Measurements from ENCODE around the gene CHODL. TPM values are rescaled to one million over a fixed set of nuclear protein-coding genes. Genes with fewer than 3 reads are reported as not detected.

CHODL gene
- total RNA-seq, 4 donors from 2014 or later: 2.4 to 4.8 (median 3.5) TPM

DNA sequence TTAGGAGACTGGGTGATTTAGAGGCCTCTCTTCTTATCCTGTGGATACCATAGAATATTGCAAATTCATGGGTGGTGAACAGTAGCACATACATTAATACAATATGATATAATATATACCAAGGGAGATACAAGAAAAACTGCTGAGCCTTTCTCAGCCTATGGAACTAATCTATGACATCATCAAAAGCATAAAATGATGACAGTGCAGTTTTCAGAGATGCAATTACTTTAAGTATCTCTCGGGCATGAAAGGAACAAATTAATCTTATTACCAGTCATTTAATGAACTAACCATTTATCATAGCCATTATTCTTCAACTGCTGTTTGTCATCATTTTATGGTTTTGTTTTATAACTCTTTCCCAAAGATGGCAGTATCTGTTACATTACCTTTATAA, 3.5 kb downstream of the CHODL start:
- intact Hi-C loops (cut with DNase I): no loop called here
- no peak for DNase-seq (ENCODE audit: extremely low spot score)
- no peak overlapping the region for H3K27ac ChIP-seq (replicated peaks in 1 of 4)
- H3K9me3 ChIP-seq: no peaks in the 10 kb centered on the region
- no peak for TF ChIP-seq POLR2A (IDR thresholded peaks at IDR 0.05; ENCODE audit: low read depth)
- no peak for TF ChIP-seq POLR2AphosphoS5 (IDR thresholded peaks at IDR 0.05)
- no peak for TF ChIP-seq EP300 (IDR thresholded peaks at IDR 0.05)
- TF ChIP-seq CTCF (IDR thresholded peaks at IDR 0.05): no peak
- H3K36me3 ChIP-seq: no peaks in the 10 kb centered on the region
- peaks cover 3 to 20% (median 15%) of the 10 kb centered on the region in 4 donors for H3K4me1 ChIP-seq
- WGBS: 41% methylated on average over 1 of the region's 1 CpG
- H3K27me3 ChIP-seq: peaks cover 0 to 27% (median 9%) of the 10 kb centered on the region in 4 donors
- H3K4me3 ChIP-seq: no peak overlapping the region

- TF ChIP-seq POLR2A (IDR thresholded peaks at IDR 0.05; ENCODE audit: low read depth) (no peak), CTCF (IDR thresholded peaks at IDR 0.05) (no peak), POLR2AphosphoS5 (IDR thresholded peaks at IDR 0.05) (no peak), EP300 (IDR thresholded peaks at IDR 0.05) (no peak)
- intact Hi-C loops (cut with DNase I): no loop called here
- Histone ChIP-seq H3K4me3 (no peak overlapping the region), H3K27me3 (peaks cover 0 to 12% (median 6%) of the 10 kb centered on the region in 4 donors), H3K27ac (replicated peaks in 1 of 4) (no peak overlapping the region), H3K4me1 (peaks cover 3 to 14% (median 10%) of the 10 kb centered on the region in 4 donors), H3K9me3 (no peaks in the 10 kb centered on the region), H3K36me3 (no peaks in the 10 kb centered on the region)
- DNase-seq (ENCODE audit: extremely low spot score): no peak
- 60% methylated on average over 2 of the region's 2 CpGs for WGBS
Measured at GRCh38 chr21:18249672-18250071, 5.0 kb downstream of the CHODL start.

DNA sequence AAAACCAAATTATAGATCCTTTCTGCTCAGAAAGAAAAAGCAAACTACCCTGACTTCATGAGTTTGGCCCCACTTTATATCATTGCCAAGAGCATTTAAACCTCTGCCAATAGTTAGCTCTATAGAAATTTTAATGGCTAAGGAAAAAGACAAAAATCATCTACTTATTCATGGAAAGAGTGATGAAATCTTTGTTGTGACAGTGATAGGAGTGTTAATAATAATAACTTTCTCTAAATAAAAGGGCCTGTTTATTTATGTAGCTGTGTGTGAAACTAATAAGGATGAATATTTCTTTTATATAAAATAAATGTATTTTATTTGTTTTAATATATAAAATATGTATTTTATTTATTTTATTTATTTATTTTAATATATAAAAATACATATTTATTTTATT, 6.4 kb downstream of the CHODL start:
- Histone ChIP-seq H3K27me3 (no peaks in the 10 kb centered on the region), H3K4me1 (peaks cover 0 to 4% (median 0%) of the 10 kb centered on the region in 4 donors), H3K4me3 (no peak overlapping the region), H3K27ac (replicated peaks in 1 of 4) (no peak overlapping the region), H3K9me3 (no peaks in the 10 kb centered on the region), H3K36me3 (no peaks in the 10 kb centered on the region)
- TF ChIP-seq EP300 (IDR thresholded peaks at IDR 0.05) (no peak), CTCF (IDR thresholded peaks at IDR 0.05) (no peak), POLR2AphosphoS5 (IDR thresholded peaks at IDR 0.05) (no peak)
- DNase-seq (ENCODE audit: extremely low spot score): no peak
- intact Hi-C loops (cut with DNase I): no loop called here

DNA sequence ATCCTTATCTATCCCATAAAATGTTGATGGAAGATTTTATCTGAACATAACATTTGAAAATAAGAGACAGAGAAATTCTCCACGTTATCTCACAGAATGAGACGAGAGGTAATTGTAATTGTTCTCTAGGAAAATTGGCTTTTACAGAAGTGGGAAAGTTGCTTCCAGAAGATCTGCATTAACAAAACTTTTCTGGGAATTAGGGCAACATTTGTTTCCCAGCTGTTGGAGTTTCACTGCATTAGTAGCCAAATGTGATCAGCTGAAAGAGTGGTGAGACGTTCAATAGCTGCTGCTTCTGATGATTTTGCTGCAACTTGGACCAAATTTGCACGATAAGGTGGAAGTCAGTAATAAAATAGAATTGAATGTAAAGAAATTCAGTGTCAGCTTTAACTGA, 7.6 kb downstream of the CHODL start:
- no peaks in the 10 kb centered on the region for H3K27me3 ChIP-seq
- H3K4me1 ChIP-seq: peaks cover 0 to 4% (median 0%) of the 10 kb centered on the region in 4 donors
- TF ChIP-seq POLR2A (IDR thresholded peaks at IDR 0.05; ENCODE audit: low read depth) (no peak), POLR2AphosphoS5 (IDR thresholded peaks at IDR 0.05) (no peak), CTCF (IDR thresholded peaks at IDR 0.05) (no peak), EP300 (IDR thresholded peaks at IDR 0.05) (no peak)
- H3K4me3 ChIP-seq: no peak overlapping the region
- H3K9me3 ChIP-seq: no peaks in the 10 kb centered on the region
- intact Hi-C loops (cut with DNase I): no loop called here
- H3K27ac ChIP-seq (replicated peaks in 1 of 4): no peak overlapping the region
- 60% methylated on average over 4 of the region's 4 CpGs for WGBS
- no peak for DNase-seq (ENCODE audit: extremely low spot score)
- no peaks in the 10 kb centered on the region for H3K36me3 ChIP-seq

DNA sequence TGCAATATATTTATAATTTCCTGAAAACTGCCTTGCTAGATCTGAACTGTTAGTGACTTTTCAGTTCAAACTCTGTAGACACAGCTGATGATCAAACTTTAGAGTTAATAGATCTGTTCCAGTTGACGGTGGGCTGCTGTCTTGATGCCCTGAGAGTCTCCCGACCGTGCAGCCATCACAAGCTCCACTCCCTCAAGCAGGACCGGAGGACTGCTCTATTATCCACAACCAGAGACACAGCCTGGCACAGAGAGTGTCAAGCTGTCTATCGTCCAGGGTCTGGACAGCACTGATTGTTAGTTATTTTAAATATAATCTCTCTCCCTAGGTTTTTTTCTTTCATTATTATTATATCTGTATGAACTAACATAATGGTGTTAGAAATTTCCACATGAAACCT, 8.0 kb downstream of the CHODL start:
- 57% methylated on average over 5 of the region's 5 CpGs for WGBS

More for the DNA sequence above, 8.0 kb downstream of the CHODL start:
- H3K4me1 ChIP-seq: peaks cover 0 to 4% (median 0%) of the 10 kb centered on the region in 4 donors
- no peak for TF ChIP-seq CTCF (IDR thresholded peaks at IDR 0.05)
- TF ChIP-seq POLR2A (IDR thresholded peaks at IDR 0.05; ENCODE audit: low read depth): no peak
- TF ChIP-seq EP300 (IDR thresholded peaks at IDR 0.05): no peak
- no peak for TF ChIP-seq POLR2AphosphoS5 (IDR thresholded peaks at IDR 0.05)
- no peaks in the 10 kb centered on the region for H3K9me3 ChIP-seq
- no peaks in the 10 kb centered on the region for H3K36me3 ChIP-seq
- no peaks in the 10 kb centered on the region for H3K27me3 ChIP-seq
- H3K4me3 ChIP-seq: no peak overlapping the region
- intact Hi-C loops (cut with DNase I): no loop called here
- H3K27ac ChIP-seq (replicated peaks in 1 of 4): no peak overlapping the region
- DNase-seq (ENCODE audit: extremely low spot score): no peak
